HEK293T (cell line): ENCODE results near the gene VPS37C.

Experiments
- ARNT ChIP-seq: fragments of 450-650 bp; IDR thresholded peaks from 2 replicates; pipeline ENCODE4 v1.6.1; 2017; ENCODE audit warnings: mild to moderate bottlenecking
- BHLHE40 ChIP-seq: fragments of 450-650 bp; IDR thresholded peaks from 2 replicates; pipeline ENCODE4 v1.6.1; 2016; ENCODE audit warnings: mild to moderate bottlenecking, moderate library complexity, borderline replicate concordance
- ELF4 ChIP-seq: fragments of 450-650 bp; IDR thresholded peaks from 2 replicates; pipeline ENCODE4 v1.6.1; 2017; ENCODE audit warnings: antibody characterized with exemption
- FOXA1 ChIP-seq: fragments of 450-650 bp; IDR thresholded peaks from 2 replicates; pipeline ENCODE4 v1.6.1; 2016; ENCODE audit warnings: mild to moderate bottlenecking
- FOXK2 ChIP-seq: fragments of 450-650 bp; IDR thresholded peaks from 2 replicates; pipeline ENCODE4 v1.6.1; 2016; ENCODE audit warnings: mild to moderate bottlenecking
- FOXM1 ChIP-seq: fragments of 450-650 bp; IDR thresholded peaks from 2 replicates; pipeline ENCODE4 v1.6.1; 2017; ENCODE audit warnings: mild to moderate bottlenecking, borderline replicate concordance
- L3MBTL2 ChIP-seq: fragments of 450-650 bp; conservative IDR thresholded peaks from 2 replicates; pipeline ENCODE4 v1.6.1; 2016; ENCODE audit warnings: mild to moderate bottlenecking
- LEF1 ChIP-seq: fragments of 450-650 bp; IDR thresholded peaks from 2 replicates; pipeline ENCODE4 v1.6.1; 2017; ENCODE audit warnings: mild to moderate bottlenecking, borderline replicate concordance
- SP1 ChIP-seq: fragments of 450-650 bp; IDR thresholded peaks from 2 replicates; pipeline ENCODE4 v1.6.1; 2017
- SUZ12 ChIP-seq: fragments of 450-650 bp; IDR thresholded peaks from 2 replicates; pipeline ENCODE4 v1.6.1; 2016; ENCODE audit warnings: mild to moderate bottlenecking
- TARDBP ChIP-seq: fragments of 450-650 bp; IDR thresholded peaks from 2 replicates; pipeline ENCODE4 v1.6.1; 2016
- ZNF384 ChIP-seq: fragments of 450-650 bp; IDR thresholded peaks from 2 replicates; pipeline ENCODE4 v1.6.1; 2016
- TF ChIP-seq, protein P1 (sequence below): fragments of 450-650 bp; IDR thresholded peaks from 2 replicates; pipeline ENCODE4 v1.6.1; 2016

DNA sequence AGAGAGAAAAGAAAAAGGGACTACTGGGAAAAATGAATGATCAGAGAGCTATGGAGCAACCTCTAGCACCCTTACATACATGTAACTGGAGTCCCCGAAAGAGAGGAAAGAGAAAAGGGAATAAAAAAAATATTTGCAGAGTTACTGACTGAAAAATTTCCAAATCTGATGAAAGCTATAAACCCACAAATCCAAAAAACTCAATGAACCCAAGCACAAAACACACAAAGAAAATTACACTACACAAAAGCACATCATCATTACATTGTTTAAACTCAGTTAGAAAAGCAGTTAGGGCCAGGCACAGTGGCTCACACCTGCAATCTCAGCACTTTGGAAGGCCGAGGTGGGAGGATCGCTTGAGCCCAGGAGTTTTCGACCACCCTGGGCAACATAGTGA lies 6.7 kb downstream of the VPS37C start:
- TF ChIP-seq, protein P1, sequence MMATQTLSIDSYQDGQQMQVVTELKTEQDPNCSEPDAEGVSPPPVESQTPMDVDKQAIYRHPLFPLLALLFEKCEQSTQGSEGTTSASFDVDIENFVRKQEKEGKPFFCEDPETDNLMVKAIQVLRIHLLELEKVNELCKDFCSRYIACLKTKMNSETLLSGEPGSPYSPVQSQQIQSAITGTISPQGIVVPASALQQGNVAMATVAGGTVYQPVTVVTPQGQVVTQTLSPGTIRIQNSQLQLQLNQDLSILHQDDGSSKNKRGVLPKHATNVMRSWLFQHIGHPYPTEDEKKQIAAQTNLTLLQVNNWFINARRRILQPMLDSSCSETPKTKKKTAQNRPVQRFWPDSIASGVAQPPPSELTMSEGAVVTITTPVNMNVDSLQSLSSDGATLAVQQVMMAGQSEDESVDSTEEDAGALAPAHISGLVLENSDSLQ, result no peak
- TF ChIP-seq SP1, result no peak
- TF ChIP-seq ELF4, result no peak
- no peak for TF ChIP-seq BHLHE40
- no peak for TF ChIP-seq FOXM1
- no peak for TF ChIP-seq L3MBTL2
- no peak for TF ChIP-seq FOXK2
- no peak for TF ChIP-seq SUZ12
- no peak for TF ChIP-seq ARNT
- TF ChIP-seq FOXA1, result no peak
- no peak for TF ChIP-seq LEF1
- no peak for TF ChIP-seq TARDBP
- TF ChIP-seq ZNF384, result no peak
